Fibroblast of skin of back (primary cell): ENCODE results near the gene CYP2A13.
"Not testable (repeated sequence)": the region's sequence is repeated elsewhere in the genome, so short reads cannot be mapped to it uniquely, and the experiment has no call there.

Experiments
- DNase-seq: peaks from one replicate; pipeline ENCODE4 v3.0.0-alpha.2; 2013

The CYP2A13 gene

GRCh38 chr19:41120929-41121911 lies 33.0 kb downstream of the CYP2A13 start:
- not testable (repeated sequence) for DNase-seq

GRCh38 chr19:41122846-41123245 lies 34.6 kb downstream of the CYP2A13 start:
- DNase-seq: not testable (repeated sequence)

GRCh38 chr19:41123716-41124294 lies 35.6 kb downstream of the CYP2A13 start:
- no peak for DNase-seq

DNA sequence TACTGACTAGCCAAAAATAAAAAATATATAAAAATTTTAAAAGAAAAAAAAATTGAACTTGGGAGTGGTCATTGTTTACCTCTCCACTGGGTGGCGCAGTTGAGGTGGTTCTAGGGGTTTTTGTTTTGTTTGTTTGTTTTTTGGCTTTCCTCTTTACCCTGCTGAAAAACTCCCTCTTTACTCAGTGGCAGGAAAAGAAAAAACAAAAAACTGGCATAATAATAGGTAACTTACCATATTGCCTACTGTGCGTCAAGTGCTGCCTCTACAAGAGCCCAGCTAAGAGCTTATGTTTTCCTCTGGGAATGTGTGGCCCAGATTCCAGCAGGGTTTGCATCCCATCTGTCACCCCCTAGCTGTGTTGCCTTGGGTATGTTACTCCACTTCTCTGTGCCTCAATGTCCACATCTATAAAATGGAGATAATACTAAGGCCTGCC lies 38.5 kb downstream of the CYP2A13 start:
- DNase-seq: peak; percentile 3

DNA sequence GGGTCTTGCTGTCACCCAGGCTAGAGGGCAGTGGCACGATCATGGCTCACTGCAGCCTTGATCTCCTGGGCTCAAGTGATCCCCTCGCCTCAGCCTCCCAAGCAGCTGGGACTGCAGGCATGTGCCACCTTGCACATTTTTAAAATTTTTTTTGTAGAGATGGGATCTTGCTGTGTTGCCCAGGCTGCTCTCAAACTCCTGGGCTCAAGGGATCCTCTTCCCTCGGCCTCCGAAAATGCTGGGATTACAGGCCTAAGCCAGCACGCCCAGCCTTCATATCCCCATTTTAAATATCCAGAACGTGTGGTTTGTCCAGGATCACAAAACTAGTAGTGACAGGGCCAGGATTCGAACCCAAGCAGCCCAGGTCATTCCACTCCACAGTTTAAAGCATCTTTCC lies 39.1 kb downstream of the CYP2A13 start:
- not testable (repeated sequence) for DNase-seq

DNA sequence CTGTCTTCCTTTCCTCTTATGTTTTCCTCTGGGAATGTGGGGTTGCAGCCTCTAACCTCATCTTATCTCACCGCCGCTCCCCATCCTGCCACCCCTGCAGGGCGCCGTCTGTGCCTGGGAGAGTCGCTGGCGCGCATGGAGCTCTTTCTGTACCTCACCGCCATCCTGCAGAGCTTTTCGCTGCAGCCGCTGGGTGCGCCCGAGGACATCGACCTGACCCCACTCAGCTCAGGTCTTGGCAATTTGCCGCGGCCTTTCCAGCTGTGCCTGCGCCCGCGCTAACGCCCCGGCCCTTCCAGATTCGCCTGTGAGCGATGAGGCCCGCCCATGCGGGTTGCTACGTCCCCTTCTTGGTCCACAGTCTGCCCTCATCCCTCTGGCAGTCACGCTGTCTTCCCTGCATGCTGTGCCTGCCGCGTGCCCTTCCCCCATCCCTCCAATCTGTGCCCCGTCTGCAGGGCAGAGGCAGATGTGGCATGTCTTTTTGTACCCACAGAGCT lies 39.6 kb downstream of the CYP2A13 start:
- DNase-seq: peak; percentile 45

- no peak for DNase-seq
Measured at GRCh38 chr19:41128692-41129091, 40.4 kb downstream of the CYP2A13 start.

GRCh38 chr19:41131186-41131585 lies 42.9 kb downstream of the CYP2A13 start:
- no peak for DNase-seq

GRCh38 chr19:41133260-41133659 lies 45.0 kb downstream of the CYP2A13 start:
- no peak for DNase-seq

DNA sequence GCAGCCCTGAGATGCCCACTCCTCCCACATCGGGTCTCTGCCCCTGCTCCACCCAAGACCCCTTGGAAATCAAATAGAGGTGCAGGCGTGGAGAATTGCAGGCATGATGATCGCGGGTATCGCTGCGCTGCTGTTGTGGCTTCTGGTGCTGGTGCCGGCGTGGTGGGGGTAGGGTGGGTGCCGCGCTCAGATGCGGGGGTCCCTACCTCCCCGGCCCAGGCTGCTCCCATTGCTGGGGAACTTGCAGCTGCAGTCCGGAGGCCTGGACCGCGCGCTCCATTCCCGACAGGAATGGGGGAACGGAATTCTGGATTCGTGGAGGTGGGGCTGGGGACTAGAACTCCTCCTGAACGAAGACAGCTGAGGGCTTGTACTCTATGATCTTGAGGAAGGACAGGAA lies 46.4 kb downstream of the CYP2A13 start:
- DNase-seq: no peak

GRCh38 chr19:41135390-41136384 lies 47.4 kb downstream of the CYP2A13 start:
- DNase-seq: peak; percentile 48

- DNase-seq: no peak
Measured at GRCh38 chr19:41136636-41137455, 48.6 kb downstream of the CYP2A13 start.

GRCh38 chr19:41144403-41144802 lies 56.2 kb downstream of the CYP2A13 start:
- peak; percentile 67 for DNase-seq
